Natural killer cell (primary cell): Measurements from ENCODE around the gene ARHGDIA. TPM values are rescaled to one million over a fixed set of nuclear protein-coding genes. Genes with fewer than 3 reads are reported as not detected.

Source experiments
- ATAC-seq, 3 donors: fragments of 150-1000 bp in 2 of 3; fragments of 200-7000 bp in 1 of 3; cut with Tn5 transposase; 1 replicate in 1 of 3; 2 replicates in 2 of 3; pipeline ENCODE4 v1.10.0; 2021; ENCODE audit warnings: mild to moderate bottlenecking in 2 of 3, moderate library complexity in 2 of 3
- DNase-seq, 2 donors: peaks; one replicate each; pipeline versions ENCODE4 v3.0.0 to v3.0.0-alpha.2; 2013 to 2021; ENCODE audit warnings: mixed read lengths in 1 of 2
- H3K27ac ChIP-seq: one replicate; pipeline ENCODE4 v1.5.1; 2013; ENCODE audit warnings: mild to moderate bottlenecking, low read length
- H3K27me3 ChIP-seq: one replicate; pipeline ENCODE4 v1.6.1; 2013; ENCODE audit warnings: low read length; ENCODE audit not compliant: control insufficient read depth, insufficient read depth
- H3K36me3 ChIP-seq: one replicate; pipeline ENCODE4 v1.6.1; 2013; ENCODE audit warnings: low read length; ENCODE audit not compliant: control insufficient read depth, insufficient read depth
- H3K4me1 ChIP-seq: one replicate; pipeline ENCODE4 v1.6.1; 2013; ENCODE audit warnings: low read length; ENCODE audit not compliant: control insufficient read depth, insufficient read depth
- H3K4me3 ChIP-seq: one replicate; pipeline ENCODE4 v1.5.1; 2013; ENCODE audit warnings: low read length
- H3K9me3 ChIP-seq: one replicate; pipeline ENCODE4 v1.6.1; 2013; ENCODE audit warnings: low read length; ENCODE audit not compliant: control insufficient read depth, insufficient read depth
- H3K27ac Mint-ChIP-seq, 2 donors: one replicate each; pipeline ENCODE4 v1.8.0; 2022; ENCODE audit warnings: mild to moderate bottlenecking in 2 of 2, mixed read lengths in 2 of 2, moderate library complexity in 1 of 2
- H3K27me3 Mint-ChIP-seq, 2 donors: one replicate each; pipeline ENCODE4 v1.8.0; 2022; ENCODE audit warnings: low read depth in 2 of 2, mixed read lengths in 2 of 2
- H3K36me3 Mint-ChIP-seq: one replicate; pipeline ENCODE4 v1.8.0; 2022; ENCODE audit warnings: mixed read lengths
- H3K4me1 Mint-ChIP-seq, 2 donors: one replicate each; pipeline ENCODE4 v1.8.0; 2022; ENCODE audit warnings: mixed read lengths in 2 of 2
- H3K4me3 Mint-ChIP-seq: one replicate; pipeline ENCODE4 v1.8.0; 2022; ENCODE audit warnings: mild to moderate bottlenecking, moderate library complexity, mixed read lengths
- H3K9me3 Mint-ChIP-seq, 2 donors: one replicate each; pipeline ENCODE4 v1.8.0; 2022; ENCODE audit warnings: mixed read lengths in 2 of 2
- CTCF ChIP-seq: fragments of 200-600 bp; IDR thresholded peaks from one replicate; pipeline ENCODE4 v1.8.0; 2022; ENCODE audit warnings: antibody characterized with exemption
- WGBS: methylation state at CpG from one replicate; pipeline ENCODE4 v1.1.7; 2013; ENCODE audit warnings: missing lambda C conversion rate; ENCODE audit not compliant: insufficient coverage; 5-methylcytosine and 5-hydroxymethylcytosine counted together
- intact Hi-C: fragments of 100-400 bp; cut with micrococcal nuclease; formaldehyde crosslinking; loops from one replicate; pipeline ENCODE4 v1.14.2; 2022
- total RNA-seq, 4 donors: library from RNA; stranded (reverse); fragments of 120-200 nt in 1 of 4; gene quantifications; one replicate each; pipeline versions ENCODE4 v1.2.3 to v1.2.4, GENCODE V29; 2013 to 2022

The ARHGDIA gene
- total RNA-seq, 3 donors from 2014 or later (not counting 1 experiment from before 2014, with no cell fraction given): 600 to 824 (median 689) TPM

GRCh38 chr17:81911277-81911961 lies 40.3 kb upstream of the ARHGDIA start, which contains the start of gene PCYT2:
PCYT2 (minus strand) TSS chr17:81911399; CDS start chr17:81911355, 44 bp downstream.
- H3K9me3 Mint-ChIP-seq: no peaks in the 10 kb centered on the region
- H3K27ac Mint-ChIP-seq: peak within 1 kb of the TSS in 1 of 2 donors; percentile 71
- intact Hi-C loops: no loop called here
- 4% methylated on average over 84 of the region's 84 CpGs for WGBS
- no peaks in the 10 kb centered on the region for H3K27me3 Mint-ChIP-seq
- DNase-seq (peak; percentile 83 to 96), ATAC-seq (peak; percentile 92 to 97 (median 93))
- H3K4me1 Mint-ChIP-seq: peaks cover 11 to 30% of the 10 kb centered on the region in 2 donors
- Histone ChIP-seq H3K9me3 (no peaks in the 10 kb centered on the region), H3K4me3 (peak within 1 kb of the TSS; percentile 51), H3K27ac (peak within 1 kb of the TSS; percentile 48), H3K4me1 (peaks cover 25% of the 10 kb centered on the region), H3K27me3 (no peaks in the 10 kb centered on the region), H3K36me3 (peaks cover 60% of the 10 kb centered on the region)
- peak within 1 kb of the TSS; percentile 89 for H3K4me3 Mint-ChIP-seq
- H3K36me3 Mint-ChIP-seq: no peaks in the 10 kb centered on the region
- no peak for TF ChIP-seq CTCF

GRCh38 chr17:81910840-81911276 lies 39.7 kb upstream of the ARHGDIA start:
- peak overlapping the region; percentile 89 for H3K4me3 Mint-ChIP-seq
- H3K4me1 ChIP-seq: peaks cover 22% of the 10 kb centered on the region
- no peak overlapping the region for H3K27ac ChIP-seq
- no peak for TF ChIP-seq CTCF
- DNase-seq (no peak), ATAC-seq (peak in 1 of 3 donors; percentile 48)
- H3K36me3 Mint-ChIP-seq: no peaks in the 10 kb centered on the region
- H3K27ac Mint-ChIP-seq: peak overlapping the region in 1 of 2 donors; percentile 24
- no peaks in the 10 kb centered on the region for H3K9me3 ChIP-seq
- no peaks in the 10 kb centered on the region for H3K27me3 Mint-ChIP-seq
- no peaks in the 10 kb centered on the region for H3K27me3 ChIP-seq
- under 1% methylated on average over 55 of the region's 55 CpGs for WGBS
- H3K9me3 Mint-ChIP-seq: no peaks in the 10 kb centered on the region
- peaks cover 60% of the 10 kb centered on the region for H3K36me3 ChIP-seq
- intact Hi-C loops: no loop called here
- peak overlapping the region; percentile 51 for H3K4me3 ChIP-seq
- peaks cover 7 to 25% of the 10 kb centered on the region in 2 donors for H3K4me1 Mint-ChIP-seq

- peaks cover 18% of the 10 kb centered on the region for H3K4me1 ChIP-seq
- no peak for TF ChIP-seq CTCF
- DNase-seq: peak in 1 of 2 donors; percentile 32
- H3K4me3 ChIP-seq: peak overlapping the region; percentile 51
- no peaks in the 10 kb centered on the region for H3K27me3 ChIP-seq
- intact Hi-C loops: no loop called here
- WGBS: 42% methylated on average over 22 of the region's 23 CpGs
- H3K36me3 Mint-ChIP-seq: no peaks in the 10 kb centered on the region
- H3K27ac Mint-ChIP-seq: peak overlapping the region in 1 of 2 donors; percentile 24
- no peak for ATAC-seq
- peak overlapping the region; percentile 89 for H3K4me3 Mint-ChIP-seq
- H3K36me3 ChIP-seq: peaks cover 53% of the 10 kb centered on the region
- no peak overlapping the region for H3K27ac ChIP-seq
- peaks cover 5 to 21% of the 10 kb centered on the region in 2 donors for H3K4me1 Mint-ChIP-seq
- H3K27me3 Mint-ChIP-seq: no peaks in the 10 kb centered on the region
- H3K9me3 Mint-ChIP-seq: no peaks in the 10 kb centered on the region
- H3K9me3 ChIP-seq: no peaks in the 10 kb centered on the region
These were observed 39.1 kb upstream of the ARHGDIA start for GRCh38 chr17:81909966-81910839.
